ENCODE results near the gene RPTOR.

The RPTOR gene

DNA sequence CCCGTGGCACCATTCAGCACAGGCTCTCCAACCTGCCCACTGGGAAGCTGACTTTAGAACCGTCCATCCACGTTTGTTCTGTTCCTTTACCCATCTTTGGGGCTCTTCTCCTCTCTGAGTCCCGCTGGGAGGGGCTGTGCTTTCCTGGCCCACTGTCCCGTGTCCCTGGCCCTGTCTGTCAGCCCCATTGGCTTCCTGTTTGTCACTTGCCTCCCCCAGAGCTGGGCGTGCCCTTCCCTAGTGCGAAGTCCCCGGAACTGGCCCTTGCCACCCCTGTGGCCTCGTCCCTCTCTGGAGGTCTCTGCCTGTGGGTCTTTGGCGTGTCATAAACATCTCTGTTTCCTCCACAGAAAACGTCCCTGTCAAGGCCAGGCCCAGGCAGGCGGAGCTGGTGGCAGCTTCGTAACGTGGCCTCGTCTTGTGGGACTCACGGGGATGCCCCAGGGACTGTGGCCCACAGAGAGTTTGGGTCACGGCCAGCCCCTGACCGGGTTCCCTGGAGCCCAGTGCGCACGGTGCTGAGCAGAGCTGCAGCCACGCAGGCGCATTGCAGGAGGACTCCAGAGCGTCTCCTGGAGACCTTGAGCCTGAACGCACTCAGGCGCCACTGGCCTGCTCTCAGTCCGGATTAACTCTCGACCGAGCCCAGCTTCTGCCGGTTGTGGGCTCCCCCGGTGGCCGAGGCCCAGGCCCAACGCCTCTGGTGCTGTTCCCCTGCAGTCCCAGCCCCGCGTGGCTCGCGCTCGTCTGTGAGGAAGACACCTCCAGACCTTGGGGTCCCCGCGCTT is 454.3 kb downstream of the RPTOR start:
- DNase-seq (ENCODE audit: low spot score) = no peak

DNA sequence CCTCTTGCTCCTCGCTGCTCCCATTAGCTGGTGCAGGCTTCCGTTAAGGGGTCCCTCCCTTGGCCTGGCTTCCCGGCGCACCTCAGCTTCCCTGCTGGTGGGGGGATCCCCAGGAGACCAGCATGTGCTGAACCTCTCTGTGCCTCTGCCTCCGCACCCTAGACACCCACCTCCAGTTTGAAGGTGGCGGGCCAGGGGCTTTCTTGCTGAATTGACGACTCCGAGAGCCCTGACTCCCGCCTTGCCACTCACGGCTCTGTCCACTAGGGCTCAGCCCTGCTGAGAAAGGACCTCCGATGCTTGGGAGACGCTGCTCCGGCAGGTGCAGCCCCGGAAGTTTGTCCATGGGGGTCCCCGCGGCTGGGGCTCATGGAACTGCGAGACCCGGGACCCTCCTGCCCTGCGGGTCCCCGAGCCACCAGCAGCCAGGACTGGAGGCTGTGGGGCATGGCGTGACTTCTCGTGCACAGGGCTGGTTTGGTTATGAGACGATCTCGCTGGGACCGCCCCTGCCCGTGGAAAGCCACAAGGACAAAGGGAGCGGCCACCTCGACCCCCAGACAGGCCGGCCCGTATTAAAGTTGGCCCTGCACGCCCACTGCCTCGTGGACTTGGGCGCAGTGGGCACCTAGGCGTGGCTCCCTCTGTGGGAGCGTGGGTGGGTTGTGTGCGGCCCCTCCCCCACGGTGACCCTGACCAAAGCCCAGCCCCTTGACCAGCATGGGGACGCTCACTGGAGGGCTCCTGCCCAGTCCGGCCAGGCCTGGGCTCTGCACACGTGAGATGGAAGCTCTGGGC is 455.1 kb downstream of the RPTOR start:
- no peak for DNase-seq (ENCODE audit: low spot score)

GRCh38 chr17:81000334-81000630 is 455.6 kb downstream of the RPTOR start:
- no peak for DNase-seq (ENCODE audit: low spot score)

DNA sequence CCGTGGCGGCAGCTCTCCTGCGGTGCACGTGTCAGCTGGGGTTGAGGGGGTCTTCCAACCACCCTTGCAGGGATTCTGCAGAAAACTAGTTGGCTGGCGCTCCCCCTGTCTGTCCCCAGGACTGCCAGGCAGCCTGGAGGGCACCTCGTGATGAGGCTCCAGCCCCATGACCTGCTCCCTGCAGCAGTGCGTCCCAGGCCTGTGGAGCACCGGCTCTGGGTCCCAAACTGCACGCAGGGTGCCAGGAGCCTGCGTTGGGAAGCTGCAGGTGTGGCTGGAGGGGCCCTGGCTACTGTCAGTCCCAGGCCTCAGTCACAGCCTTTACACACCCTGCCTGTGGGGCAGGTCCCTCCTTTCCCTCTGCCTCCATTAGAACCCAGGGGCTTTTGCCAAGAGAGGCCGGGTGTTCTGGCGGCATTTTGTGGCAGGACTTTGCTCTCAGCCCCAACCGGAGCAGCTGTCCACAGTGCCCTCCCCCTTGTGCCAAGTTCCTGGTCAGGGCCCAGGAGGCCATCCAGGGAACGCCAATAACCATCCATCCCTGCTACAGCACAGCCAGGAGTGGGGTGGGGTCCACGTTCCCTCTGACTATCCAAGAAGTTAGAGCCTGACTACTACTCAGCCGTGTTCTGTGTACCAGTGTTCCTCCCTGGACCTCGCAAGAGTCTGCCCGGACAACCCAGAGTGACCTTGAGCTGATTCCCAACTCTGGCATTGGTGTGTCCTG is 456.2 kb downstream of the RPTOR start:
- peak; percentile 27 for DNase-seq (ENCODE audit: low spot score)

DNA sequence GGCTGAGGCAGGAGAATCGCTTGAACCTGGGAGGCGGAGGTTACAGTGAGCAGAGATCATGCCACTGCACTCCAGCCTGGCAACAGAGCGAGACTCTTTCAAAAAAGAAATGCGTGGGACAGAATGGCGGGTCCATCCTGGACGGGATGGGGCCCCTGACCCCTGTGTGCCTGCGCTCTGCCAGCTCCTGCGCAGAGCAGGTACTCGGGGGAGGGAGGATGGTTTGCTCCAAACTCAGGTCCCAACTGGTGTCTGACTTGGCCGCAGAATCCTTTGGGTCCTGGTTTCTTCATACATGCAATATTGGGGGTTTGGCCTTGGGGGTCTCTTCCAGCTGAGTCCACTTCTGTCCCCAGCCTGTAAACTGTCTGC is 457.4 kb downstream of the RPTOR start:
- no peak for DNase-seq (ENCODE audit: low spot score)

DNA sequence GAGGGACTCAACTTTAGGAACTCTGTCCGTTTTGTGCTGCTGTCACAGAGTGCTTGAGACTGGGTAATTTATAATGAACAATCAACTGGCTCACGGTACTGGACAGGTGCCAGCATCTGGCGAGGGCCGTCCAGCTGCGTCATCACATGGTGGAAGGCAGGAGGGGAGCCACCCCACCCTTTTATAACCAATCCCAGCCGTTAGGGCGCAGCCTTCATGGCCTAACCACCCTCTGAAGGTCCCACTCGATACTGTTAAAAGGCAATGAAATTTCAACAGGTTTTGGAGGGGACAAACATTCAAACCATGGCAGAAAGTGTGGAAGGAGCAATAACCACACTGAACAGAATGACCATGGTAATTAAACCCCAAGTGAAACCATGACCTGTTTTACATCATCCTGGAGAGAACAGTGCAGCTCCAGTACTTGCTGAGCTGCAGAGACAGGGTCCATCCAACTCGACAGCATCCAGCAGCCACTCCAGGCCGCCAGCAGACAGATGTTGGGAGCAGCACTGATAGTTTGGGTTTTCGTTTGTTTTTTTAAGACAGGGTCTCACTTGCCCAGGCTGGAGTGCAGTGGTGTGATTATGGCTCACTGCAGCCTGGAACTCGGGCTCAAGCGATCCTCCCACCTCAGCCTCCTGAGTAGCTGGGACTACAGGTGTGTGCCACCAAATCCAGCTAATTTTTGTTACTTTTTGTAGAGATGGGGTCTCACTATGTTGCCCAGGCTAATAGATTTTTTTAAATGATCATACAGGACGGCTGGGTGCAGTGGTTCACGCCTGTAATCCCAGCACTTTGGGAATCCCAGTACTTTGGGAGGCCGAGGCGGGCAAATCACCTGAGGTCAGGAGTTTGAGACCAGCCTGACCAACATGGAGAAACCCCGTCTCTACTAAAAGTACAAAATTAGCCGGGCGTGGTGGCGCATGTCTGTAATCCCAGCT is 458.0 kb downstream of the RPTOR start:
- DNase-seq (ENCODE audit: low spot score) = peak; percentile 87

- DNase-seq (ENCODE audit: low spot score) = no peak
These were observed 459.3 kb downstream of the RPTOR start for GRCh38 chr17:81003711-81004475.

GRCh38 chr17:81006891-81007290 is 462.3 kb downstream of the RPTOR start:
- no peak for DNase-seq (ENCODE audit: low spot score)

GRCh38 chr17:81008140-81008539 is 463.5 kb downstream of the RPTOR start:
- no peak for DNase-seq (ENCODE audit: low spot score)

GRCh38 chr17:81009136-81009535 is 464.5 kb downstream of the RPTOR start:
- DNase-seq (ENCODE audit: low spot score) = no peak

GRCh38 chr17:81010935-81011334 is 466.3 kb downstream of the RPTOR start:
- DNase-seq (ENCODE audit: low spot score) = no peak

- DNase-seq (ENCODE audit: low spot score) = no peak
These were observed 467.3 kb downstream of the RPTOR start for GRCh38 chr17:81011951-81012350.

GRCh38 chr17:81012574-81013447 is 468.2 kb downstream of the RPTOR start:
- DNase-seq (ENCODE audit: low spot score) = no peak

DNA sequence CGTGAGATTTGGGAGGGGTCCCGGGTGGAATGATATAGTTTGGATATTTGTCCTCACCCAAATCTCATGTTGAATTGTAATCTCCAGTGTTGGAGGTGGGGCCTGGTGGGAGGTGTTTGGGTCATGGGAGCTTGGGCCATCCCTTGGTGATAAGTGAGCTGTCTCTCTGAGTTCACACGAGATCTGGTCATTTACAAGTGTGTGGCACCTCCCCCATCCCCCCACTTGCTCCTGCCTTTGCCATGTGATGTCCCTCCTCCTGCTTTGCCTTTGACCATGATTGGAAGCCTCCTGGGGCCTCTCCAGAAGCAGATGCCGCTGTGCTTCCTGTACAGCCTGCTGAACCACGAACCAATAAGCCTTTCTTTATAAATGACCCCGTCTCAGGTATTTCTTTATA is 469.0 kb downstream of the RPTOR start:
- no peak for DNase-seq (ENCODE audit: low spot score)

- DNase-seq (ENCODE audit: low spot score) = no peak
These were observed 470.5 kb downstream of the RPTOR start for GRCh38 chr17:81015136-81015535.
